Activated T-cell treated with anti-CD3 and anti-CD28 coated beads, Interleukin-2, amount 50 U/mL, for 1 hour (primary cell): Measurements from ENCODE around the gene OR4C15.

Experiments
- DNase-seq: peaks from one replicate; pipeline ENCODE4 v3.0.0-alpha.2; 2020

OR4C15 gene

DNA sequence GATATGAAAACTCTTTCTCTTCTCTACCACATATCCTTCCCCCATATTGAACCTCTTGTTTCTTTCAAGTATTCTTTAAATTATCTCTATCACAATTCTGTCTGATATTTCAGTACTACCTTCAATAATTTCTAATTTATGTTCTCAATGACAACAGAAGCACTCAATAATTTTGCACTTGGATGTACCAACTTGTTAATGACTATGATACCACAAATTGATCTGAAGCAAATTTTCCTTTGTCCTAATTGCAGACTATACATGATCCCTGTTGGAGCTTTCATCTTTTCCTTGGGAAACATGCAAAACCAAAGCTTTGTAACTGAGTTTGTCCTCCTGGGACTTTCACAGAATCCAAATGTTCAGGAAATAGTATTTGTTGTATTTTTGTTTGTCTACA, at the start of gene OR4C15:
Gene OR4C15, plus strand, starts transcription at position 301 of the 400 bp plus-strand sequence. Its CDS starts 0 bp downstream, at position 301.
- DNase-seq: no peak

DNA sequence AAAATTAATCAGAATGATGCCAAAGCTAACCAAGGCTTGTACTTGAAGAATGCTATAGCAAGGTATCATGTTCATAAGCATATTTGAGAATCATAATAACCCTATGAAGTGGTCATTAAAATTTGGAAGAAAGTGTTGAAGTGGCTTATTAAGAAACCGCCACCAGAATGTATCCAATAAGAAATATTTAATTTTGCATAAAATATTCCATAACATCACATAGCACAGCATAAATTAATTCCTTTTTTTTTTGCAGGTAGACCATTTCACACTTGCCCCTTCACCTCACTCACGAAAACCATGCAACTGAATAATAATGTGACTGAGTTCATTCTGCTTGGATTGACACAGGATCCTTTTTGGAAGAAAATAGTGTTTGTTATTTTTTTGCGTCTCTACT, 17.6 kb downstream of the OR4C15 start, which contains the start of gene OR4C16:
Gene OR4C16, plus strand, starts transcription at position 301 of the 400 bp plus-strand sequence. Its CDS starts 0 bp downstream, at position 301.
- DNase-seq: no peak

DNA sequence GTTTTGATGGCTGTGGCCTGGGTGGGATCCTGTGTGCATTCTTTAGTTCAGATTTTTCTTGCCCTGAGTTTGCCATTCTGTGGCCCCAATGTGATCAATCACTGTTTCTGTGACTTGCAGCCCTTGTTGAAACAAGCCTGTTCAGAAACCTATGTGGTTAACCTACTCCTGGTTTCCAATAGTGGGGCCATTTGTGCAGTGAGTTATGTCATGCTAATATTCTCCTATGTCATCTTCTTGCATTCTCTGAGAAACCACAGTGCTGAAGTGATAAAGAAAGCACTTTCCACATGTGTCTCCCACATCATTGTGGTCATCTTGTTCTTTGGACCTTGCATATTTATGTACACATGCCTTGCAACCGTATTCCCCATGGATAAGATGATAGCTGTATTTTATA, 18.3 kb downstream of the OR4C15 start:
- no peak for DNase-seq
